ENCODE measurements around the gene ID4. TPM values are rescaled to one million over a fixed set of nuclear protein-coding genes. Genes with fewer than 3 reads are reported as not detected.

ID4 gene
- total RNA-seq, 1 experiment from 2014 or later: 3.5 TPM

- Histone ChIP-seq H3K27me3 (ENCODE audit: control insufficient read depth, insufficient read depth, low read length) (no peaks in the 10 kb centered on the region), H3K4me3 (ENCODE audit: insufficient read depth, low read depth, low read length) (no peak overlapping the region), H3K36me3 (replicated peaks; ENCODE audit: control insufficient read depth, insufficient read depth, low read length) (no peaks in the 10 kb centered on the region)
- DNase-seq: peak; percentile 29
These were observed 24.6 kb upstream of the ID4 start for GRCh38 chr6:19812512-19813119.

GRCh38 chr6:19818805-19819204 is 18.4 kb upstream of the ID4 start:
- H3K4me3 ChIP-seq (ENCODE audit: insufficient read depth, low read depth, low read length): no peak overlapping the region
- no peak for DNase-seq
- no peaks in the 10 kb centered on the region for H3K36me3 ChIP-seq (replicated peaks; ENCODE audit: control insufficient read depth, insufficient read depth, low read length)
- no peaks in the 10 kb centered on the region for H3K27me3 ChIP-seq (ENCODE audit: control insufficient read depth, insufficient read depth, low read length)

GRCh38 chr6:19824058-19824807 is 12.9 kb upstream of the ID4 start:
- Histone ChIP-seq H3K27me3 (ENCODE audit: control insufficient read depth, insufficient read depth, low read length) (no peaks in the 10 kb centered on the region), H3K36me3 (replicated peaks; ENCODE audit: control insufficient read depth, insufficient read depth, low read length) (no peaks in the 10 kb centered on the region), H3K4me3 (ENCODE audit: insufficient read depth, low read depth, low read length) (no peak overlapping the region)
- DNase-seq: no peak

- Histone ChIP-seq H3K4me3 (ENCODE audit: insufficient read depth, low read depth, low read length) (no peak overlapping the region), H3K27me3 (ENCODE audit: control insufficient read depth, insufficient read depth, low read length) (no peaks in the 10 kb centered on the region), H3K36me3 (replicated peaks; ENCODE audit: control insufficient read depth, insufficient read depth, low read length) (no peaks in the 10 kb centered on the region)
- no peak for DNase-seq
These were observed 9.9 kb upstream of the ID4 start for GRCh38 chr6:19827247-19827646.

GRCh38 chr6:19827903-19828302 is 9.3 kb upstream of the ID4 start:
- Histone ChIP-seq H3K4me3 (ENCODE audit: insufficient read depth, low read depth, low read length) (no peak overlapping the region), H3K27me3 (ENCODE audit: control insufficient read depth, insufficient read depth, low read length) (no peaks in the 10 kb centered on the region), H3K36me3 (replicated peaks; ENCODE audit: control insufficient read depth, insufficient read depth, low read length) (no peaks in the 10 kb centered on the region)
- no peak for DNase-seq

- H3K27me3 ChIP-seq (ENCODE audit: control insufficient read depth, insufficient read depth, low read length): 0 out of 2 replicates have a peak, but pooled peaks cover 2% of the 10 kb centered on the region
- no peaks in the 10 kb centered on the region for H3K36me3 ChIP-seq (replicated peaks; ENCODE audit: control insufficient read depth, insufficient read depth, low read length)
- H3K4me3 ChIP-seq (ENCODE audit: insufficient read depth, low read depth, low read length): no peak overlapping the region
- DNase-seq: no peak
These were observed 7.0 kb upstream of the ID4 start for GRCh38 chr6:19830171-19830570.

GRCh38 chr6:19831358-19831757 is 5.8 kb upstream of the ID4 start:
- H3K4me3 ChIP-seq (ENCODE audit: insufficient read depth, low read depth, low read length): no peak overlapping the region

GRCh38 chr6:19833947-19834346 is 3.2 kb upstream of the ID4 start:
- Histone ChIP-seq H3K27me3 (ENCODE audit: control insufficient read depth, insufficient read depth, low read length) (peaks cover 17% of the 10 kb centered on the region), H3K36me3 (replicated peaks; ENCODE audit: control insufficient read depth, insufficient read depth, low read length) (no peaks in the 10 kb centered on the region), H3K4me3 (ENCODE audit: insufficient read depth, low read depth, low read length) (no peak overlapping the region)
- no peak for DNase-seq

More at GRCh38 chr6:19831358-19831757, 5.8 kb upstream of the ID4 start:
- no peak for DNase-seq
- Histone ChIP-seq H3K36me3 (replicated peaks; ENCODE audit: control insufficient read depth, insufficient read depth, low read length) (no peaks in the 10 kb centered on the region), H3K27me3 (ENCODE audit: control insufficient read depth, insufficient read depth, low read length) (peaks cover 8% of the 10 kb centered on the region)

GRCh38 chr6:19834858-19835257 is 2.3 kb upstream of the ID4 start:
- no peak overlapping the region for H3K4me3 ChIP-seq (ENCODE audit: insufficient read depth, low read depth, low read length)
- DNase-seq: no peak
- peaks cover 17% of the 10 kb centered on the region for H3K27me3 ChIP-seq (ENCODE audit: control insufficient read depth, insufficient read depth, low read length)
- H3K36me3 ChIP-seq (replicated peaks; ENCODE audit: control insufficient read depth, insufficient read depth, low read length): no peaks in the 10 kb centered on the region

- Histone ChIP-seq H3K36me3 (replicated peaks; ENCODE audit: control insufficient read depth, insufficient read depth, low read length) (no peaks in the 10 kb centered on the region), H3K27me3 (ENCODE audit: control insufficient read depth, insufficient read depth, low read length) (peaks cover 17% of the 10 kb centered on the region), H3K4me3 (ENCODE audit: insufficient read depth, low read depth, low read length) (no peak overlapping the region)
- no peak for DNase-seq
These were observed 1.6 kb upstream of the ID4 start for GRCh38 chr6:19835605-19836004.

GRCh38 chr6:19837511-19838441 is 606 bp downstream of the ID4 start:
- H3K27me3 ChIP-seq (ENCODE audit: control insufficient read depth, insufficient read depth, low read length): peaks cover 17% of the 10 kb centered on the region
- H3K4me3 ChIP-seq (ENCODE audit: insufficient read depth, low read depth, low read length): peak overlapping the region; percentile 66
- H3K36me3 ChIP-seq (replicated peaks; ENCODE audit: control insufficient read depth, insufficient read depth, low read length): no peaks in the 10 kb centered on the region
- peak; percentile 81 for DNase-seq

GRCh38 chr6:19838442-19839236 is 1.5 kb downstream of the ID4 start:
- Histone ChIP-seq H3K27me3 (ENCODE audit: control insufficient read depth, insufficient read depth, low read length) (peaks cover 17% of the 10 kb centered on the region), H3K4me3 (ENCODE audit: insufficient read depth, low read depth, low read length) (peak overlapping the region; percentile 66), H3K36me3 (replicated peaks; ENCODE audit: control insufficient read depth, insufficient read depth, low read length) (no peaks in the 10 kb centered on the region)
- DNase-seq: peak; percentile 72

- no peak for DNase-seq
- H3K4me3 ChIP-seq (ENCODE audit: insufficient read depth, low read depth, low read length): peak overlapping the region; percentile 66
- no peaks in the 10 kb centered on the region for H3K36me3 ChIP-seq (replicated peaks; ENCODE audit: control insufficient read depth, insufficient read depth, low read length)
- peaks cover 17% of the 10 kb centered on the region for H3K27me3 ChIP-seq (ENCODE audit: control insufficient read depth, insufficient read depth, low read length)
These were observed 2.0 kb downstream of the ID4 start for GRCh38 chr6:19839237-19839546.

- no peak for DNase-seq
- Histone ChIP-seq H3K27me3 (ENCODE audit: control insufficient read depth, insufficient read depth, low read length) (peaks cover 16% of the 10 kb centered on the region), H3K4me3 (ENCODE audit: insufficient read depth, low read depth, low read length) (no peak overlapping the region), H3K36me3 (replicated peaks; ENCODE audit: control insufficient read depth, insufficient read depth, low read length) (no peaks in the 10 kb centered on the region)
These were observed 2.6 kb downstream of the ID4 start for GRCh38 chr6:19839788-19840187.

Data from H7 (cell line).